Neural cell (in vitro differentiated cells): ENCODE measurements around the gene PANK4. TPM values are rescaled to one million over a fixed set of nuclear protein-coding genes. Genes with fewer than 3 reads are reported as not detected.

ENCODE experiments used
- H2AFZ ChIP-seq: fragments of 200-600, 300-800 bp; sonication (generic), shearing (Covaris generic); 2 replicates; pipeline ENCODE4 v1.6.0; 2014; ENCODE audit warnings: low read depth, mild to moderate bottlenecking, antibody characterized with exemption, low read length, moderate library complexity
- H3F3A ChIP-seq: fragments of 200-600 bp; shearing (Covaris generic); 2 replicates; pipeline ENCODE4 v1.6.1; 2016; ENCODE audit warnings: mild to moderate bottlenecking, moderate library complexity, mixed read lengths, antibody characterized with exemption, low read length; ENCODE audit not compliant: insufficient read depth, poor library complexity, severe bottlenecking
- H3K27ac ChIP-seq: fragments of 200-600, 300-800 bp; sonication (generic), shearing (Covaris generic); 2 replicates; pipeline ENCODE4 v1.5.1; 2014; ENCODE audit warnings: mild to moderate bottlenecking, low read length, moderate library complexity
- H3K27me3 ChIP-seq: fragments of 300-800, 200-600 bp; sonication (generic), shearing (Covaris generic); 2 replicates; pipeline ENCODE4 v1.6.0; 2014; ENCODE audit warnings: mild to moderate bottlenecking, low read depth, low read length, moderate library complexity; ENCODE audit not compliant: insufficient read depth
- H3K36me3 ChIP-seq: fragments of 300-800, 200-600 bp; sonication (generic), shearing (Covaris generic); 2 replicates; pipeline ENCODE4 v1.5.1; 2014; ENCODE audit warnings: mild to moderate bottlenecking, antibody characterized with exemption, low read length, moderate library complexity; ENCODE audit not compliant: insufficient read depth
- H3K4me2 ChIP-seq: fragments of 300-800, 200-600 bp; sonication (generic), shearing (Covaris generic); 2 replicates; pipeline ENCODE4 v1.6.0; 2014; ENCODE audit warnings: mild to moderate bottlenecking, low read length
- H3K4me3 ChIP-seq: fragments of 300-800, 200-600 bp; sonication (generic), shearing (Covaris generic); 2 replicates; pipeline ENCODE4 v1.5.1; 2014; ENCODE audit warnings: mild to moderate bottlenecking, low read length, moderate library complexity
- H3K79me2 ChIP-seq: fragments of 200-600 bp; shearing (Covaris generic); replicated peaks from 2 replicates; pipeline ENCODE4 v1.6.0; 2014; ENCODE audit warnings: mild to moderate bottlenecking, low read length, moderate library complexity; ENCODE audit not compliant: insufficient read depth
- H3K9ac ChIP-seq: fragments of 300-800, 200-600 bp; sonication (generic), shearing (Covaris generic); 2 replicates; pipeline ENCODE4 v1.6.1; 2016; ENCODE audit warnings: mild to moderate bottlenecking, low read length, mixed read lengths
- H3K9me2 ChIP-seq: fragments of 200-600 bp; shearing (Covaris generic); 2 replicates; pipeline ENCODE4 v1.6.1; 2016; ENCODE audit warnings: mild to moderate bottlenecking, low read length, mixed read lengths; ENCODE audit not compliant: insufficient read depth
- H3K9me3 ChIP-seq: fragments of 200-600, 300-800 bp; sonication (generic), shearing (Covaris generic); 2 replicates; pipeline ENCODE4 v1.6.1; 2016; ENCODE audit warnings: mild to moderate bottlenecking, mixed run types, low read length, moderate library complexity, mixed read lengths
- H4K20me1 ChIP-seq: fragments of 200-600 bp; shearing (Covaris generic); 2 replicates; pipeline ENCODE4 v1.6.1; 2016; ENCODE audit warnings: mild to moderate bottlenecking, mixed run types; ENCODE audit not compliant: insufficient read depth
- EP300 ChIP-seq: fragments of 450-650 bp; conservative IDR thresholded peaks from 2 replicates; pipeline ENCODE4 v1.6.1; 2014; ENCODE audit warnings: antibody characterized with exemption, mild to moderate bottlenecking, moderate library complexity; ENCODE audit not compliant: poor library complexity, severe bottlenecking
- EZH2 ChIP-seq: fragments of 200-600, 300-800 bp; shearing (Covaris generic), sonication (generic); IDR thresholded peaks from 2 replicates; pipeline ENCODE4 v1.6.1; 2014; ENCODE audit warnings: antibody characterized with exemption, low read length, borderline replicate concordance, mild to moderate bottlenecking; ENCODE audit not compliant: insufficient read depth, poor library complexity, severe bottlenecking
- MXI1 ChIP-seq: fragments of 450-650 bp; conservative IDR thresholded peaks from 2 replicates; pipeline ENCODE4 v1.6.1; 2014; ENCODE audit warnings: antibody characterized with exemption, mild to moderate bottlenecking; ENCODE audit not compliant: poor library complexity, severe bottlenecking
- POLR2AphosphoS5 ChIP-seq: IDR thresholded peaks from 2 replicates; pipeline ENCODE4 v1.6.1; 2012
- RAD21 ChIP-seq: fragments of 450-650 bp; conservative IDR thresholded peaks from 2 replicates; pipeline ENCODE4 v1.6.1; 2014; ENCODE audit warnings: antibody characterized with exemption, mild to moderate bottlenecking, moderate library complexity
- SMC3 ChIP-seq: fragments of 450-650 bp; conservative IDR thresholded peaks from 2 replicates; pipeline ENCODE4 v1.6.1; 2014; ENCODE audit warnings: antibody characterized with exemption, mild to moderate bottlenecking, moderate library complexity; ENCODE audit not compliant: poor library complexity
- TAF1 ChIP-seq: IDR thresholded peaks from 2 replicates; pipeline ENCODE4 v1.6.1; 2012; ENCODE audit warnings: low read depth
- polyA plus RNA-seq: library from polyadenylated mRNA; depleted of rRNA; stranded (reverse); fragments of >200 nt; gene quantifications from 2 replicates; pipeline ENCODE4 v1.2.3, GENCODE V29; 2014
- TF ChIP-seq, protein P1 (sequence below): IDR thresholded peaks from 2 replicates; pipeline ENCODE4 v1.6.1; 2012; ENCODE audit warnings: borderline replicate concordance
- TF ChIP-seq, protein P2 (sequence below): fragments of 450-650 bp; IDR thresholded peaks from 2 replicates; pipeline ENCODE4 v1.5.1; 2014; ENCODE audit warnings: antibody characterized with exemption, mild to moderate bottlenecking, moderate library complexity; ENCODE audit not compliant: poor library complexity, severe bottlenecking

Gene PANK4
- polyA plus RNA-seq, 1 donor from 2014 or later: 37.9 TPM

GRCh38 chr1:2489615-2490014 lies 36.8 kb downstream of the PANK4 start:
- H3K4me2 ChIP-seq: no peak overlapping the region
- no peaks in the 10 kb centered on the region for H3F3A ChIP-seq
- no peak overlapping the region for H3K27ac ChIP-seq
- no peaks in the 10 kb centered on the region for H3K79me2 ChIP-seq
- H3K4me3 ChIP-seq: no peak overlapping the region
- H3K9me3 ChIP-seq: no peaks in the 10 kb centered on the region
- H2AFZ ChIP-seq: no peak overlapping the region
- no peaks in the 10 kb centered on the region for H3K36me3 ChIP-seq
- no peak overlapping the region for H3K9ac ChIP-seq
- no peak for TF ChIP-seq SMC3
- TF ChIP-seq EP300: no peak
- H3K27me3 ChIP-seq: no peaks in the 10 kb centered on the region
- H4K20me1 ChIP-seq: no peaks in the 10 kb centered on the region
- no peaks in the 10 kb centered on the region for H3K9me2 ChIP-seq

- Histone ChIP-seq H3K79me2 (no peaks in the 10 kb centered on the region), H3K9ac (no peak overlapping the region), H2AFZ (no peak overlapping the region), H3K4me2 (no peak overlapping the region), H4K20me1 (no peaks in the 10 kb centered on the region), H3K9me2 (no peaks in the 10 kb centered on the region), H3K9me3 (no peaks in the 10 kb centered on the region), H3K4me3 (no peak overlapping the region), H3K36me3 (no peaks in the 10 kb centered on the region), H3K27me3 (no peaks in the 10 kb centered on the region), H3K27ac (no peak overlapping the region), H3F3A (no peaks in the 10 kb centered on the region)
- no peak for TF ChIP-seq EP300
- no peak for TF ChIP-seq TAF1
- TF ChIP-seq, protein P1, sequence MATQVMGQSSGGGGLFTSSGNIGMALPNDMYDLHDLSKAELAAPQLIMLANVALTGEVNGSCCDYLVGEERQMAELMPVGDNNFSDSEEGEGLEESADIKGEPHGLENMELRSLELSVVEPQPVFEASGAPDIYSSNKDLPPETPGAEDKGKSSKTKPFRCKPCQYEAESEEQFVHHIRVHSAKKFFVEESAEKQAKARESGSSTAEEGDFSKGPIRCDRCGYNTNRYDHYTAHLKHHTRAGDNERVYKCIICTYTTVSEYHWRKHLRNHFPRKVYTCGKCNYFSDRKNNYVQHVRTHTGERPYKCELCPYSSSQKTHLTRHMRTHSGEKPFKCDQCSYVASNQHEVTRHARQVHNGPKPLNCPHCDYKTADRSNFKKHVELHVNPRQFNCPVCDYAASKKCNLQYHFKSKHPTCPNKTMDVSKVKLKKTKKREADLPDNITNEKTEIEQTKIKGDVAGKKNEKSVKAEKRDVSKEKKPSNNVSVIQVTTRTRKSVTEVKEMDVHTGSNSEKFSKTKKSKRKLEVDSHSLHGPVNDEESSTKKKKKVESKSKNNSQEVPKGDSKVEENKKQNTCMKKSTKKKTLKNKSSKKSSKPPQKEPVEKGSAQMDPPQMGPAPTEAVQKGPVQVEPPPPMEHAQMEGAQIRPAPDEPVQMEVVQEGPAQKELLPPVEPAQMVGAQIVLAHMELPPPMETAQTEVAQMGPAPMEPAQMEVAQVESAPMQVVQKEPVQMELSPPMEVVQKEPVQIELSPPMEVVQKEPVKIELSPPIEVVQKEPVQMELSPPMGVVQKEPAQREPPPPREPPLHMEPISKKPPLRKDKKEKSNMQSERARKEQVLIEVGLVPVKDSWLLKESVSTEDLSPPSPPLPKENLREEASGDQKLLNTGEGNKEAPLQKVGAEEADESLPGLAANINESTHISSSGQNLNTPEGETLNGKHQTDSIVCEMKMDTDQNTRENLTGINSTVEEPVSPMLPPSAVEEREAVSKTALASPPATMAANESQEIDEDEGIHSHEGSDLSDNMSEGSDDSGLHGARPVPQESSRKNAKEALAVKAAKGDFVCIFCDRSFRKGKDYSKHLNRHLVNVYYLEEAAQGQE: no peak
- TF ChIP-seq, protein P2, sequence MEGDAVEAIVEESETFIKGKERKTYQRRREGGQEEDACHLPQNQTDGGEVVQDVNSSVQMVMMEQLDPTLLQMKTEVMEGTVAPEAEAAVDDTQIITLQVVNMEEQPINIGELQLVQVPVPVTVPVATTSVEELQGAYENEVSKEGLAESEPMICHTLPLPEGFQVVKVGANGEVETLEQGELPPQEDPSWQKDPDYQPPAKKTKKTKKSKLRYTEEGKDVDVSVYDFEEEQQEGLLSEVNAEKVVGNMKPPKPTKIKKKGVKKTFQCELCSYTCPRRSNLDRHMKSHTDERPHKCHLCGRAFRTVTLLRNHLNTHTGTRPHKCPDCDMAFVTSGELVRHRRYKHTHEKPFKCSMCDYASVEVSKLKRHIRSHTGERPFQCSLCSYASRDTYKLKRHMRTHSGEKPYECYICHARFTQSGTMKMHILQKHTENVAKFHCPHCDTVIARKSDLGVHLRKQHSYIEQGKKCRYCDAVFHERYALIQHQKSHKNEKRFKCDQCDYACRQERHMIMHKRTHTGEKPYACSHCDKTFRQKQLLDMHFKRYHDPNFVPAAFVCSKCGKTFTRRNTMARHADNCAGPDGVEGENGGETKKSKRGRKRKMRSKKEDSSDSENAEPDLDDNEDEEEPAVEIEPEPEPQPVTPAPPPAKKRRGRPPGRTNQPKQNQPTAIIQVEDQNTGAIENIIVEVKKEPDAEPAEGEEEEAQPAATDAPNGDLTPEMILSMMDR: no peak
- TF ChIP-seq MXI1: no peak
- no peak for TF ChIP-seq SMC3
- TF ChIP-seq EZH2: no peak
- TF ChIP-seq POLR2AphosphoS5: no peak
- no peak for TF ChIP-seq RAD21
Measured at GRCh38 chr1:2488688-2489087, 37.7 kb downstream of the PANK4 start.

GRCh38 chr1:2486558-2486957 lies 39.8 kb downstream of the PANK4 start:
- no peaks in the 10 kb centered on the region for H3K9me3 ChIP-seq
- no peaks in the 10 kb centered on the region for H3K79me2 ChIP-seq
- TF ChIP-seq RAD21 (no peak), POLR2AphosphoS5 (no peak), TAF1 (no peak)
- H3K36me3 ChIP-seq: no peaks in the 10 kb centered on the region
- no peaks in the 10 kb centered on the region for H4K20me1 ChIP-seq
- H3K4me2 ChIP-seq: no peak overlapping the region
- H3K4me3 ChIP-seq: no peak overlapping the region
- no peaks in the 10 kb centered on the region for H3K9me2 ChIP-seq
- no peaks in the 10 kb centered on the region for H3F3A ChIP-seq
- no peak overlapping the region for H2AFZ ChIP-seq
- no peak overlapping the region for H3K27ac ChIP-seq
- no peak overlapping the region for H3K9ac ChIP-seq
- no peaks in the 10 kb centered on the region for H3K27me3 ChIP-seq
